HepG2 (cell line): Measurements from ENCODE around the gene CCDC117. TPM values are rescaled to one million over a fixed set of nuclear protein-coding genes. Genes with fewer than 3 reads are reported as not detected.
A peak's percentile ranks its signal among the peaks of the same experiment; 100 is the strongest.

Experiments
- ATAC-seq: fragments of 200-7000 bp; cut with Tn5 transposase; 3 replicates; pipeline ENCODE4 v1.9.1; 2020; ENCODE audit warnings: mild to moderate bottlenecking, moderate library complexity
- BruUV-seq: library from RNA; stranded (reverse); fragments of 400-500 nt; replicated peaks from 2 replicates; lab custom pipeline; 2021; lab: Mats Ljungman, UMichigan
- CTCF ChIA-PET: fragments of 300-600 bp; formaldehyde crosslinking; extraction: SDS; loops from one replicate; lab custom pipeline; 2021; ENCODE audit warnings: low total read pairs, inconsistent platforms, low intra/inter-chr PET ratio; lab: Yijun Ruan, JAX
- POLR2A ChIA-PET: fragments of 350-600 bp; sonication (Branson Sonifier 250); formaldehyde crosslinking; loops from one replicate; lab custom pipeline; 2020; ENCODE audit warnings: antibody characterized with exemption, inconsistent platforms; lab: Yijun Ruan, JAX
- DNase-seq: peaks from one replicate; pipeline ENCODE4 v3.0.0-alpha.2; 2015; ENCODE audit warnings: low spot score
- FAIRE-seq: peaks from 3 replicates; lab custom pipeline; 2011; peaks lifted over from hg19 to GRCh38; lab: Jason Lieb, UNC
- H2AFZ ChIP-seq: one replicate; pipeline ENCODE4 v1.6.1; 2011; ENCODE audit warnings: low read length, inconsistent platforms
- H3K27ac ChIP-seq: fragments of 300-600 bp; 3 replicates; pipeline ENCODE4 v1.8.0; 2011; ENCODE audit warnings: mixed run types, mild to moderate bottlenecking, mixed read lengths, low read length, inconsistent platforms; ENCODE audit not compliant: insufficient read depth; ENCODE audit errors: extremely low read length
- H3K27me3 ChIP-seq, 2 experiments: fragments of 200-600 bp in 1 of 2; 2 replicates in 1 of 2; 3 replicates in 1 of 2; pipeline versions ENCODE4 v1.6.0 to v1.8.0; 2011; ENCODE audit warnings: low read length in 2 of 2, mild to moderate bottlenecking in 2 of 2, moderate library complexity in 2 of 2, inconsistent platforms in 1 of 2; ENCODE audit not compliant: insufficient read depth in 2 of 2, control insufficient read depth in 1 of 2
- H3K36me3 ChIP-seq, 2 experiments: fragments of 200-600 bp in 1 of 2; replicated peaks in 1 of 2; 2 replicates in 1 of 2; 3 replicates in 1 of 2; pipeline versions ENCODE4 v1.5.1 to v1.8.0; 2011; ENCODE audit warnings: low read length in 2 of 2, inconsistent platforms in 1 of 2; ENCODE audit not compliant: insufficient read depth in 2 of 2, control insufficient read depth in 1 of 2
- H3K4me1 ChIP-seq: 2 replicates; pipeline ENCODE4 v1.5.1; 2012; ENCODE audit warnings: low read length, inconsistent platforms; ENCODE audit not compliant: insufficient read depth
- H3K4me2 ChIP-seq: 2 replicates; pipeline ENCODE4 v1.6.0; 2011; ENCODE audit warnings: low read depth, low read length, inconsistent platforms
- H3K4me3 ChIP-seq, 3 experiments: fragments of 200-600 bp in 1 of 3; sonication (generic), shearing (Covaris generic) in 1 of 3; replicated peaks in 1 of 3; 2 replicates each; pipeline ENCODE4 v1.5.1; 2011 to 2016; ENCODE audit warnings: low read length in 3 of 3, inconsistent platforms in 2 of 3, low read depth in 2 of 3, mild to moderate bottlenecking in 2 of 3, control low read depth in 1 of 3, mixed read lengths in 1 of 3; ENCODE audit not compliant: insufficient read depth in 1 of 3
- H3K79me2 ChIP-seq: one replicate; pipeline ENCODE4 v1.6.1; 2011; ENCODE audit warnings: low read length, inconsistent platforms; ENCODE audit not compliant: insufficient read depth
- H3K9ac ChIP-seq: 2 replicates; pipeline ENCODE4 v1.6.0; 2011; ENCODE audit warnings: mild to moderate bottlenecking, low read depth, low read length, inconsistent platforms; ENCODE audit not compliant: insufficient read depth
- H3K9me3 ChIP-seq: 2 replicates; pipeline ENCODE4 v1.5.1; 2012; ENCODE audit warnings: mild to moderate bottlenecking, low read length
- H4K20me1 ChIP-seq: 2 replicates; pipeline ENCODE4 v1.6.0; 2011; ENCODE audit warnings: inconsistent platforms, mild to moderate bottlenecking, low read length, moderate library complexity; ENCODE audit not compliant: insufficient read depth
- ARID4A ChIP-seq: sonication (generic); formaldehyde crosslinking; IDR thresholded peaks from 2 replicates; pipeline ENCODE4 v1.5.0; 2020; ENCODE audit warnings: mild to moderate bottlenecking, missing genetic modification reagents, borderline replicate concordance
- BCL6 ChIP-seq: IDR thresholded peaks from 2 replicates; pipeline ENCODE4 v1.6.1; 2016; ENCODE audit warnings: missing genetic modification reagents, missing compliant biosample characterization
- CREM ChIP-seq, 2 experiments: sonication (generic) in 1 of 2; formaldehyde crosslinking in 1 of 2; IDR thresholded peaks; 2 replicates each; pipeline versions ENCODE4 v1.4.0 to v1.6.1; 2016 to 2020; ENCODE audit warnings: antibody characterized with exemption in 1 of 2, mild to moderate bottlenecking in 1 of 2, missing genetic modification reagents in 1 of 2
- DRAP1 ChIP-seq: IDR thresholded peaks from 2 replicates; pipeline ENCODE4 v1.6.1; 2016; ENCODE audit warnings: missing genetic modification reagents, missing compliant biosample characterization
- E2F1 ChIP-seq: sonication (generic); formaldehyde crosslinking; IDR thresholded peaks from 2 replicates; pipeline ENCODE4 v1.5.0; 2020; ENCODE audit warnings: missing genetic modification reagents
- EHMT2 ChIP-seq: fragments of 200-600 bp; sonication (generic); IDR thresholded peaks from 2 replicates; pipeline ENCODE4 v1.7.0; 2017; ENCODE audit warnings: antibody characterized with exemption, low read depth, low read length, borderline replicate concordance
- GATA4 ChIP-seq: sonication (generic); IDR thresholded peaks from 2 replicates; pipeline ENCODE4 v1.6.1; 2016; ENCODE audit warnings: antibody characterized with exemption, low read depth, borderline replicate concordance
- HDAC2 ChIP-seq: sonication (generic); formaldehyde crosslinking; IDR thresholded peaks from 2 replicates; pipeline ENCODE4 v1.4.0; 2020; ENCODE audit warnings: missing genetic modification reagents
- NFIC ChIP-seq: IDR thresholded peaks from 2 replicates; pipeline ENCODE4 v1.6.1; 2012; ENCODE audit warnings: mild to moderate bottlenecking, low read length, inconsistent platforms
- SMARCE1 ChIP-seq: fragments of 450-650 bp; IDR thresholded peaks from 2 replicates; pipeline ENCODE4 v1.6.1; 2017; ENCODE audit warnings: borderline replicate concordance
- SNRNP70 ChIP-seq: fragments of 200-400 bp; formaldehyde crosslinking; IDR thresholded peaks from 2 replicates; pipeline ENCODE4 v1.6.1; 2017; ENCODE audit warnings: mild to moderate bottlenecking, low read depth, low read length, moderate library complexity
- TCF7 ChIP-seq: sonication (generic); IDR thresholded peaks from 2 replicates; pipeline ENCODE4 v1.6.1; 2016; ENCODE audit warnings: antibody characterized with exemption, low read depth
- TEF ChIP-seq: sonication (generic); formaldehyde crosslinking; IDR thresholded peaks from 2 replicates; pipeline ENCODE4 v1.5.0; 2020; ENCODE audit warnings: missing genetic modification reagents
- ZNF143 ChIP-seq: sonication (generic); formaldehyde crosslinking; IDR thresholded peaks from 2 replicates; pipeline ENCODE4 v1.4.0; 2020; ENCODE audit warnings: missing genetic modification reagents
- ZNF17 ChIP-seq: sonication (generic); formaldehyde crosslinking; IDR thresholded peaks from 2 replicates; pipeline ENCODE4 v1.5.0; 2020; ENCODE audit warnings: mild to moderate bottlenecking, missing genetic modification reagents
- ZNF839 ChIP-seq: sonication (generic); formaldehyde crosslinking; IDR thresholded peaks from 2 replicates; pipeline ENCODE4 v1.4.0; 2020; ENCODE audit warnings: missing genetic modification reagents, mild to moderate bottlenecking, borderline replicate concordance
- WGBS: methylation state at CpG from one replicate; pipeline ENCODE4 v1.1.6; 2017; ENCODE audit warnings: low lambda C conversion rate; 5-methylcytosine and 5-hydroxymethylcytosine counted together
- in situ Hi-C: cut with HindIII; loops from 2 replicates; pipeline ENCODE4 v1.10.0; 2017; ENCODE audit warnings: low pct_unique_long_range_greater_than_20kb; ENCODE audit not compliant: extremely low pct_ligation_motif_present
- intact Hi-C: fragments of 100-400 bp; cut with micrococcal nuclease; formaldehyde crosslinking; loops from one replicate; pipeline ENCODE4 v1.10.0; 2022; ENCODE audit not compliant: unreplicated experiment
- polyA plus RNA-seq, 8 experiments: library from polyadenylated mRNA; depleted of rRNA in 3 of 8; stranded (reverse) in 7 of 8; unstranded in 1 of 8; fragments of >200 nt; fragmentation: Illumina TruSeq in 4 of 8; extraction: Trizol in 4 of 8; gene quantifications; 2 replicates each; pipeline versions ENCODE4 v1.2.1 to v1.2.3, GENCODE V29; 2011 to 2016; ENCODE audit warnings: low read depth in 4 of 8, missing spikeins in 1 of 8, mixed read lengths in 1 of 8; ENCODE audit not compliant: insufficient read depth in 1 of 8
- total RNA-seq, 5 experiments: library from RNA; depleted of rRNA; stranded (reverse); fragments of >200 nt; fragmentation: Illumina TruSeq; extraction: Trizol; gene quantifications; 2 replicates each; pipeline ENCODE4 v1.2.3, GENCODE V29; 2016; ENCODE audit warnings: low read depth in 1 of 5

Gene CCDC117
- total and polyA plus RNA-seq, 2 of the 13 experiments (the other 11 are each of a cell fraction or from before 2014, with no cell fraction given): 12.6 to 34.2 TPM

- CTCF ChIA-PET: no interaction called here
- Histone ChIP-seq H3K27me3 (no peaks in the 10 kb centered on the region), H3K4me2 (peak overlapping the region; percentile 52), H4K20me1 (no peaks in the 10 kb centered on the region), H3K9ac (peak overlapping the region; percentile 20), H3K9me3 (no peaks in the 10 kb centered on the region), H3K4me3 (no peak overlapping the region; a peak in 1 of 6 replicates), H2AFZ (no peak overlapping the region), H3K36me3 (no peaks in the 10 kb centered on the region), H3K79me2 (peaks cover 2% of the 10 kb centered on the region), H3K4me1 (peaks cover 74% of the 10 kb centered on the region), H3K27ac (peak overlapping the region; percentile 75)
- in situ Hi-C loops: loop anchor here (10.0 kb wide), 1 partner anchor 218 kb away; no protein-coding TSS in a partner anchor
- 14% methylated on average over 4 of the region's 4 CpGs for WGBS
- FAIRE-seq (peak; percentile 72), ATAC-seq (0 out of 3 replicates have a peak, but pooled peaks have one; percentile 10), DNase-seq (peak; percentile 73)
- BruUV-seq: no TSS peak
- POLR2A ChIA-PET: interaction anchor here (1.4 to 18.2 kb wide), 4 partner anchors 10 to 39 kb away, joined by 6 to 945 read pairs (median 18); partner anchors contain the start of gene XBP1
- intact Hi-C loops: loop anchor here (2.0 kb wide), 1 partner anchor 14 kb away; no protein-coding TSS in a partner anchor
- TF ChIP-seq GATA4: 0 out of 2 replicates have a peak, but pooled peaks have one; percentile 48
- peak; percentile 38; the same call in 1 of the 2 replicates for TF ChIP-seq DRAP1 (CRISPR knock-in tag)
- TF ChIP-seq BCL6 (CRISPR knock-in tag): peak; percentile 54; the same call in 1 of the 2 replicates
- no peak for TF ChIP-seq EHMT2
- TF ChIP-seq ZNF839 (CRISPR knock-in tag): no peak
- TF ChIP-seq ARID4A (CRISPR knock-in tag): peak; percentile 38; the same call in 1 of the 2 replicates
- no peak for TF ChIP-seq SMARCE1
- TF ChIP-seq HDAC2 (CRISPR knock-in tag): peak; percentile 89
- peak; percentile 64; the same call in 1 of the 2 replicates for TF ChIP-seq CREM (IDR thresholded peaks at IDR 0.05)
- TF ChIP-seq CREM (CRISPR knock-in tag; IDR thresholded peaks at IDR 0.05): no peak
- TF ChIP-seq SNRNP70: no peak
- peak; percentile 76 for TF ChIP-seq TCF7
- no peak for TF ChIP-seq ZNF143
- no peak for TF ChIP-seq E2F1 (CRISPR knock-in tag)
- no peak for TF ChIP-seq ZNF17 (CRISPR knock-in tag)
- TF ChIP-seq TEF: no peak
- 0 out of 2 replicates have a peak, but pooled peaks have one; percentile 45 for TF ChIP-seq NFIC
Observed at GRCh38 chr22:28822930-28823551, 50.5 kb downstream of the CCDC117 start.
